ENCODE results near the gene CREG2.

DNA sequence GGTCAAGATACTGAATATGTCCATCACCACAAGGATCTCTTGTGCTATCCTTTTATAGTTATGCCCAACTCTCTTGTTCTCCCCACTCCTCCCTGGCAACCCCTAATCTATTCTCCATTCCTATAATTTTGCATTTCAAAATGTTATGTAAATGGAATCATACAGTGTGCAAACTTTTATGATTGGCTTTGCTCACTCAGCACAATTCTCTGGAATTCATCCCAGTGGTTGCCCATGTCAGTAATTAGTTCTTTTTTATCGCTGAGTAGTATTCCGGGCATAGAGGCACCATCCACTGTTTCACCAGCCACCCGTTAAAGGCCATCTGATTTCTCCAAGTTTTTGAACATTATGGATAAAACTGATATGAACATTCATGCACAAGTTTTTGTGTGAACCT lies 40.4 kb downstream of the CREG2 start:
- TF ChIP-seq, protein P1, sequence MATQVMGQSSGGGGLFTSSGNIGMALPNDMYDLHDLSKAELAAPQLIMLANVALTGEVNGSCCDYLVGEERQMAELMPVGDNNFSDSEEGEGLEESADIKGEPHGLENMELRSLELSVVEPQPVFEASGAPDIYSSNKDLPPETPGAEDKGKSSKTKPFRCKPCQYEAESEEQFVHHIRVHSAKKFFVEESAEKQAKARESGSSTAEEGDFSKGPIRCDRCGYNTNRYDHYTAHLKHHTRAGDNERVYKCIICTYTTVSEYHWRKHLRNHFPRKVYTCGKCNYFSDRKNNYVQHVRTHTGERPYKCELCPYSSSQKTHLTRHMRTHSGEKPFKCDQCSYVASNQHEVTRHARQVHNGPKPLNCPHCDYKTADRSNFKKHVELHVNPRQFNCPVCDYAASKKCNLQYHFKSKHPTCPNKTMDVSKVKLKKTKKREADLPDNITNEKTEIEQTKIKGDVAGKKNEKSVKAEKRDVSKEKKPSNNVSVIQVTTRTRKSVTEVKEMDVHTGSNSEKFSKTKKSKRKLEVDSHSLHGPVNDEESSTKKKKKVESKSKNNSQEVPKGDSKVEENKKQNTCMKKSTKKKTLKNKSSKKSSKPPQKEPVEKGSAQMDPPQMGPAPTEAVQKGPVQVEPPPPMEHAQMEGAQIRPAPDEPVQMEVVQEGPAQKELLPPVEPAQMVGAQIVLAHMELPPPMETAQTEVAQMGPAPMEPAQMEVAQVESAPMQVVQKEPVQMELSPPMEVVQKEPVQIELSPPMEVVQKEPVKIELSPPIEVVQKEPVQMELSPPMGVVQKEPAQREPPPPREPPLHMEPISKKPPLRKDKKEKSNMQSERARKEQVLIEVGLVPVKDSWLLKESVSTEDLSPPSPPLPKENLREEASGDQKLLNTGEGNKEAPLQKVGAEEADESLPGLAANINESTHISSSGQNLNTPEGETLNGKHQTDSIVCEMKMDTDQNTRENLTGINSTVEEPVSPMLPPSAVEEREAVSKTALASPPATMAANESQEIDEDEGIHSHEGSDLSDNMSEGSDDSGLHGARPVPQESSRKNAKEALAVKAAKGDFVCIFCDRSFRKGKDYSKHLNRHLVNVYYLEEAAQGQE (IDR thresholded peaks at IDR 0.05; ENCODE audit: insufficient read depth in 1 of 2, low read depth in 2 of 2, low read length in 2 of 2): no peak
- TF ChIP-seq POLR2AphosphoS5 (IDR thresholded peaks at IDR 0.05; ENCODE audit: low read depth, low read length): no peak
